HG03575 (cell line): ENCODE results near the gene NAT16.

Experiments
- ATAC-seq: cut with Tn5 transposase; IDR thresholded peaks from one replicate; pipeline ENCODE4 v1.9.1; 2021; ENCODE audit not compliant: unreplicated experiment, insufficient number of reproducible peaks, low FRiP score; ENCODE audit errors: extremely low read depth

Gene NAT16

GRCh38 chr7:101173752-101174244, 6.3 kb downstream of the NAT16 start:
- no peak for ATAC-seq

GRCh38 chr7:101172854-101173751, 7.0 kb downstream of the NAT16 start:
- no peak for ATAC-seq

GRCh38 chr7:101172005-101172853, 7.9 kb downstream of the NAT16 start:
- ATAC-seq, result no peak

GRCh38 chr7:101171442-101171837, 8.7 kb downstream of the NAT16 start:
- no peak for ATAC-seq

GRCh38 chr7:101170617-101171441, 9.3 kb downstream of the NAT16 start:
- ATAC-seq, result no peak

GRCh38 chr7:101169838-101170551, 10.1 kb downstream of the NAT16 start:
- ATAC-seq, result no peak

GRCh38 chr7:101169110-101169837, 10.8 kb downstream of the NAT16 start:
- no peak for ATAC-seq

GRCh38 chr7:101168412-101169049, 11.6 kb downstream of the NAT16 start:
- no peak for ATAC-seq

- no peak for ATAC-seq
Observed at GRCh38 chr7:101167645-101168411, 12.3 kb downstream of the NAT16 start.

- no peak for ATAC-seq
Observed at GRCh38 chr7:101166909-101167644, 13.0 kb downstream of the NAT16 start.

GRCh38 chr7:101166648-101166908, 13.5 kb downstream of the NAT16 start:
- no peak for ATAC-seq

GRCh38 chr7:101165958-101166647, 14.0 kb downstream of the NAT16 start:
- ATAC-seq, result no peak

- ATAC-seq, result no peak
Observed at GRCh38 chr7:101165075-101165957, 14.8 kb downstream of the NAT16 start, which contains the start of gene VGF. Gene VGF (minus strand): TSS chr7:101165569. CDS start chr7:101164843, 726 bp downstream.

- no peak for ATAC-seq
Observed at GRCh38 chr7:101164071-101164840, 15.8 kb downstream of the NAT16 start.
